Measurements from ENCODE around the gene RABL3. TPM values are rescaled to one million over a fixed set of nuclear protein-coding genes. Genes with fewer than 3 reads are reported as not detected.
"Not testable (repeated sequence)": the region's sequence is repeated elsewhere in the genome, so short reads cannot be mapped to it uniquely, and the experiment has no call there.

Gene RABL3
- polyA plus RNA-seq, 1 of the 3 experiments (the other 2 are of a cell fraction): 2.2 TPM

- H3K27me3 ChIP-seq (ENCODE audit: insufficient read depth); H3K9me2 ChIP-seq; H3K27ac ChIP-seq (ENCODE audit: low read depth in 2 of 2, low read length in 1 of 2); H2AFZ ChIP-seq (ENCODE audit: low read depth); H3K9me3 ChIP-seq; H3K9ac ChIP-seq; H3F3A ChIP-seq (replicated peaks; ENCODE audit: insufficient read depth); H3K4me3 ChIP-seq (ENCODE audit: low read depth in 2 of 2, low read length in 1 of 2); H3K4me2 ChIP-seq; POLR2A ChIA-PET; DNase-seq; H4K20me1 ChIP-seq (ENCODE audit: insufficient read depth); H3K4me1 ChIP-seq (ENCODE audit: control insufficient read depth in 1 of 2, insufficient read depth in 2 of 2, low read depth in 1 of 2, low read length in 1 of 2): not testable (repeated sequence)
- 91% methylated on average over 7 of the region's 8 CpGs for WGBS (ENCODE audit: low lambda C conversion rate)
- H3K36me3 ChIP-seq (replicated peaks in 1 of 2; ENCODE audit: control insufficient read depth in 1 of 2, insufficient read depth in 2 of 2, low read length in 1 of 2): peaks cover 0 to 11% of the 10 kb centered on the region in 2 experiments
- CTCF ChIA-PET: interaction anchor here (1.2 kb wide), 1 partner anchor 176 kb away, joined by 3 read pairs; no protein-coding TSS in a partner anchor
- H3K79me2 ChIP-seq (ENCODE audit: insufficient read depth): peaks cover 32% of the 10 kb centered on the region
Measured at GRCh38 chr3:120738006-120738405, 4.3 kb downstream of the RABL3 start.

- Histone ChIP-seq H2AFZ (ENCODE audit: low read depth) (no peak overlapping the region), H3K4me3 (ENCODE audit: low read depth in 2 of 2, low read length in 1 of 2) (no peak overlapping the region), H3K36me3 (replicated peaks in 1 of 2; ENCODE audit: control insufficient read depth in 1 of 2, insufficient read depth in 2 of 2, low read length in 1 of 2) (peaks cover 7% of the 10 kb centered on the region in 2 experiments), H3K79me2 (ENCODE audit: insufficient read depth) (no peaks in the 10 kb centered on the region), H3K4me2 (no peak overlapping the region), H3K4me1 (ENCODE audit: control insufficient read depth in 1 of 2, insufficient read depth in 2 of 2, low read depth in 1 of 2, low read length in 1 of 2) (no peaks in the 10 kb centered on the region), H3K27ac (ENCODE audit: low read depth in 2 of 2, low read length in 1 of 2) (no peak overlapping the region), H3K9me3 (no peaks in the 10 kb centered on the region), H3K27me3 (ENCODE audit: insufficient read depth) (no peaks in the 10 kb centered on the region), H3K9ac (no peak overlapping the region), H3F3A (replicated peaks; ENCODE audit: insufficient read depth) (no peaks in the 10 kb centered on the region), H4K20me1 (ENCODE audit: insufficient read depth) (no peaks in the 10 kb centered on the region), H3K9me2 (no peaks in the 10 kb centered on the region)
- DNase-seq: no peak
- ChIA-PET POLR2A (no interaction called here), CTCF (no interaction called here)
- WGBS (ENCODE audit: low lambda C conversion rate): 90% methylated on average over 4 of the region's 4 CpGs
- TF ChIP-seq FOXJ3 (CRISPR knock-in tag; IDR thresholded peaks at IDR 0.05) (no peak), USF1 (IDR thresholded peaks at IDR 0.05; ENCODE audit: borderline replicate concordance, low read depth) (no peak), CHD2 (IDR thresholded peaks at IDR 0.05; ENCODE audit: low read length, partially characterized antibody) (no peak), TEAD4 (IDR thresholded peaks at IDR 0.05; ENCODE audit: borderline replicate concordance, insufficient read depth) (no peak), EZH2phosphoT487 (IDR thresholded peaks at IDR 0.05; ENCODE audit: borderline replicate concordance, low read depth) (no peak), ELF1 (IDR thresholded peaks at IDR 0.05) (no peak), MXI1 (IDR thresholded peaks at IDR 0.05; ENCODE audit: low read depth, low read length) (no peak), FOSL2 (IDR thresholded peaks at IDR 0.05; ENCODE audit: borderline replicate concordance, low read depth) (no peak), REST (IDR thresholded peaks at IDR 0.05; ENCODE audit: low read depth, low read length) (no peak), MEF2A (IDR thresholded peaks at IDR 0.05; ENCODE audit: borderline replicate concordance, low read depth) (no peak), GATA2 (CRISPR knock-in tag; IDR thresholded peaks at IDR 0.05) (no peak), TAF1 (IDR thresholded peaks at IDR 0.05; ENCODE audit: borderline replicate concordance, low read depth, low read length) (no peak), USF2 (IDR thresholded peaks at IDR 0.05; ENCODE audit: borderline replicate concordance, low read depth, low read length) (no peak), SMC3 (IDR thresholded peaks at IDR 0.05; ENCODE audit: low read depth, low read length) (no peak), TCF12 (IDR thresholded peaks at IDR 0.05) (no peak), FOXM1 (IDR thresholded peaks at IDR 0.05; ENCODE audit: low read depth) (no peak), GABPA (IDR thresholded peaks at IDR 0.05; ENCODE audit: low read depth) (no peak)
Measured at GRCh38 chr3:120730576-120731542, 11.5 kb downstream of the RABL3 start.
